Measurements from ENCODE around the gene ASB2. TPM values are rescaled to one million over a fixed set of nuclear protein-coding genes. Genes with fewer than 3 reads are reported as not detected.

ASB2 gene
- total RNA-seq, 4 donors from 2014 or later: 22.1 to 35.8 (median 27.9) TPM

GRCh38 chr14:93935213-93935612 lies 41.2 kb downstream of the ASB2 start:
- intact Hi-C loops (cut with DNase I; ENCODE audit: low total_unique reads): no loop called here
- Histone ChIP-seq H3K27me3 (peaks cover 10% of the 10 kb centered on the region), H3K9me3 (no peaks in the 10 kb centered on the region), H3K4me3 (no peak overlapping the region), H3K36me3 (no peaks in the 10 kb centered on the region), H3K27ac (no peak overlapping the region), H3K4me1 (peaks cover 0 to 9% (median 4%) of the 10 kb centered on the region in 4 donors)
- in situ Hi-C loops (cut with MboI; ENCODE audit: low pct_ligation_motif_present in 1 of 4, low pct_unique_long_range_greater_than_20kb in 1 of 4, low sequenced_read_pairs in 3 of 4): loop anchor here in 1 of 4 donors (5.0 kb wide), 1 partner anchor 67 kb away; no protein-coding TSS in a partner anchor
- TF ChIP-seq CTCF (IDR thresholded peaks at IDR 0.05) (no peak), POLR2A (IDR thresholded peaks at IDR 0.05) (no peak), EP300 (IDR thresholded peaks at IDR 0.05; ENCODE audit: low read depth) (no peak), POLR2AphosphoS5 (IDR thresholded peaks at IDR 0.05) (no peak)
- WGBS, 2 donors (ENCODE audit: low coverage in 1 of 2): 67% methylated on average over 8 of the region's 8 CpGs; no CpG with 5 or more reads in 1 of the 2 donors
- no peak for DNase-seq

- no peaks in the 10 kb centered on the region for H3K4me1 ChIP-seq
- H3K36me3 ChIP-seq: no peaks in the 10 kb centered on the region
- H3K9me3 ChIP-seq: no peaks in the 10 kb centered on the region
- H3K4me3 ChIP-seq: no peak overlapping the region
- TF ChIP-seq CTCF (IDR thresholded peaks at IDR 0.05) (no peak), POLR2AphosphoS5 (IDR thresholded peaks at IDR 0.05) (no peak), EP300 (IDR thresholded peaks at IDR 0.05; ENCODE audit: low read depth) (no peak)
- DNase-seq: no peak
- H3K27me3 ChIP-seq: no peaks in the 10 kb centered on the region
- in situ Hi-C loops (cut with MboI; ENCODE audit: low pct_ligation_motif_present in 1 of 4, low pct_unique_long_range_greater_than_20kb in 1 of 4, low sequenced_read_pairs in 3 of 4): no loop called here
- intact Hi-C loops (cut with DNase I; ENCODE audit: low total_unique reads): no loop called here
- WGBS, 2 donors (ENCODE audit: low coverage in 1 of 2): 81% methylated on average over 2 of the region's 4 CpGs; no CpG with 5 or more reads in 1 of the 2 donors
- no peak overlapping the region for H3K27ac ChIP-seq
Observed at GRCh38 chr14:93932642-93933041, 43.7 kb downstream of the ASB2 start.

DNA sequence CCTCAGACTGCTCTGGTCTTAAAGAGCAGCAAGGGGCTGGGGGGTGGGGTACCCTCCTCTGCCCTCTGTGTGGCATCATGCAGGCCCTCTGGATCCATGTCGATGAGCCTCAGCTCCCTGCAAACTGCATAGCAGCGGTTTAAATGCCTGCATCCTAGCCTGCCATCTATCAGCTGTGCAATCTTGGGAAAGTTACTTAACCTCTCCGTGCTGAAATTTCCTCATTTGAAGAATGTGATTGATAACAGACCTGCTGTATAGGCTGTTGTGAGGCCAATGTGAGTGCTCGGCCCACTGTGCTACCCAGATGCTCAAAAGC lies 45.4 kb downstream of the ASB2 start:
- TF ChIP-seq CTCF (IDR thresholded peaks at IDR 0.05): no peak
- intact Hi-C loops (cut with DNase I; ENCODE audit: low total_unique reads) (no loop called here), in situ Hi-C loops (cut with MboI; ENCODE audit: low pct_ligation_motif_present in 1 of 4, low pct_unique_long_range_greater_than_20kb in 1 of 4, low sequenced_read_pairs in 3 of 4) (no loop called here)
- no peak for DNase-seq
- Histone ChIP-seq H3K27ac (no peak overlapping the region), H3K4me3 (no peak overlapping the region), H3K36me3 (no peaks in the 10 kb centered on the region), H3K4me1 (no peaks in the 10 kb centered on the region), H3K27me3 (no peaks in the 10 kb centered on the region), H3K9me3 (no peaks in the 10 kb centered on the region)
- WGBS, 2 donors (ENCODE audit: low coverage in 1 of 2): 84 to 90% methylated on average over 2 to 4 of the region's 4 CpGs

DNA sequence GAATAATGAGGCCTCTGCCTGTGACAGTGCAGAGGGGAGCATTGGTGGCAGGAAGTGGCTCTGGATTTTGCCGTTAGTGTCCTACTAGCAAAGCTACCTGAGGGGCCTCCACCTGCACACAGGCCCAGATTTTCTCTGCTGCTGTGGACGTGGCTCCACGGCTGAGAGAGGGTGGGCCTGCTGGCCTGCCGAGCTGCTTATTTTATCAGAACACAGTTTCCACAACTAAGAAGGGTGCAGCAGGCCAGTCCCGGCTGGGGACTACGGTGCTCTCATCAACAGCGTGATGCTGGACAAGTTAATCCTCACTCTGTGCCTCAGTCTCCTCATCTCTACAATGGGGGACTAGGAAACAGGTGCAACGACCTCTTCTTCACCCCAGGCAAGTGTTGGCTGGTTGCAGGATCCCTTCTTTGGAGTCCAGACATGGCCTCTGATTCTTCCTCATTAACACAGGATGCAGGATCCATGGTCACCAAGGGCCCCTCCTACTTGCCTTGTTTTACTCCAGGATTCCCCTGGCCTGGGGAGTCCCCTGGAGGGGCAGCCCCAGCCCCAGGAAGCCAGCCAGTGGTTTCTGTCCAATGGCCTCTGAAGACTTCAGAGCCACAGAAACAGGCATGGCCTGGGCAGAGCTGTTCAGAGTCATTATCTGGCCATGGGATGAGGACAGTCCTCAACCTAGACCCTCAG lies 45.9 kb downstream of the ASB2 start:
- Histone ChIP-seq H3K9me3 (no peaks in the 10 kb centered on the region), H3K27me3 (no peaks in the 10 kb centered on the region), H3K27ac (no peak overlapping the region), H3K36me3 (no peaks in the 10 kb centered on the region), H3K4me3 (no peak overlapping the region), H3K4me1 (no peaks in the 10 kb centered on the region)
- intact Hi-C loops (cut with DNase I; ENCODE audit: low total_unique reads) (no loop called here), in situ Hi-C loops (cut with MboI; ENCODE audit: low pct_ligation_motif_present in 1 of 4, low pct_unique_long_range_greater_than_20kb in 1 of 4, low sequenced_read_pairs in 3 of 4) (no loop called here)
- no peak for TF ChIP-seq POLR2AphosphoS5 (IDR thresholded peaks at IDR 0.05)
- no peak for TF ChIP-seq POLR2A (IDR thresholded peaks at IDR 0.05)
- TF ChIP-seq EP300 (IDR thresholded peaks at IDR 0.05; ENCODE audit: low read depth): no peak
- TF ChIP-seq CTCF (IDR thresholded peaks at IDR 0.05): no peak
- 72% methylated on average over 3 of the region's 8 CpGs; no CpG with 5 or more reads in 1 of the 2 donors for WGBS, 2 donors (ENCODE audit: low coverage in 1 of 2)
- no peak for DNase-seq
